OCI-LY1 (cell line): ENCODE measurements around the gene CLTB.

ENCODE experiments used
- H2AFZ ChIP-seq: fragments of 200-600 bp; sonication (generic), shearing (Covaris generic); 2 replicates; pipeline ENCODE4 v1.6.0; 2014; ENCODE audit warnings: antibody characterized with exemption, mild to moderate bottlenecking, low read length
- H3F3A ChIP-seq: fragments of 200-600 bp; sonication (generic), shearing (Covaris generic); 2 replicates; pipeline ENCODE4 v1.6.0; 2014; ENCODE audit warnings: mild to moderate bottlenecking, antibody characterized with exemption, low read length, moderate library complexity; ENCODE audit not compliant: insufficient read depth
- H3K27ac ChIP-seq: fragments of 200-600 bp; sonication (generic); 2 replicates; pipeline ENCODE4 v1.5.1; 2014; ENCODE audit warnings: low read length, mixed run types, mild to moderate bottlenecking, low read depth; ENCODE audit not compliant: poor library complexity, severe bottlenecking
- H3K27me3 ChIP-seq: fragments of 200-600 bp; sonication (generic); 2 replicates; pipeline ENCODE4 v1.6.0; 2014; ENCODE audit warnings: antibody characterized with exemption, mild to moderate bottlenecking, low read length, moderate library complexity; ENCODE audit not compliant: insufficient read depth
- H3K36me3 ChIP-seq: fragments of 200-600 bp; sonication (generic); 2 replicates; pipeline ENCODE4 v1.6.1; 2014; ENCODE audit warnings: mild to moderate bottlenecking, antibody characterized with exemption, low read length, moderate library complexity, mixed read lengths; ENCODE audit not compliant: insufficient read depth
- H3K4me1 ChIP-seq: fragments of 200-600 bp; sonication (generic); 2 replicates; pipeline ENCODE4 v1.5.1; 2014; ENCODE audit warnings: mild to moderate bottlenecking, low read length, moderate library complexity; ENCODE audit not compliant: insufficient read depth, severe bottlenecking
- H3K4me2 ChIP-seq: fragments of 200-600 bp; sonication (generic), shearing (Covaris generic); 2 replicates; pipeline ENCODE4 v1.6.1; 2014; ENCODE audit warnings: low read length
- H3K4me3 ChIP-seq: fragments of 200-600 bp; sonication (generic); 2 replicates; pipeline ENCODE4 v1.5.1; 2014; ENCODE audit warnings: low read length, low read depth, mild to moderate bottlenecking, mixed read lengths; ENCODE audit not compliant: poor library complexity, severe bottlenecking
- H3K79me2 ChIP-seq: fragments of 200-600 bp; shearing (Covaris generic); 2 replicates; pipeline ENCODE4 v1.6.1; 2016; ENCODE audit warnings: mixed run types, low read length, mixed read lengths; ENCODE audit not compliant: insufficient read depth
- H3K9ac ChIP-seq: fragments of 200-600 bp; sonication (generic), shearing (Covaris generic); 2 replicates; pipeline ENCODE4 v1.6.1; 2014; ENCODE audit warnings: mild to moderate bottlenecking, low read length, mixed read lengths
- H3K9me2 ChIP-seq: fragments of 200-600 bp; sonication (generic), shearing (Covaris generic); 2 replicates; pipeline ENCODE4 v1.6.1; 2014; ENCODE audit warnings: low read depth, mild to moderate bottlenecking, low read length, mixed read lengths
- H3K9me3 ChIP-seq: fragments of 200-600 bp; shearing (Covaris generic); 2 replicates; pipeline ENCODE4 v1.6.1; 2014; ENCODE audit warnings: low read length, mixed read lengths
- H4K20me1 ChIP-seq: fragments of 200-600 bp; sonication (generic), shearing (Covaris generic); 2 replicates; pipeline ENCODE4 v1.6.0; 2016; ENCODE audit warnings: mild to moderate bottlenecking, low read length; ENCODE audit not compliant: insufficient read depth
- CTCF ChIP-seq: fragments of 200-600 bp; sonication (generic), shearing (Covaris generic); IDR thresholded peaks from 2 replicates; pipeline ENCODE4 v1.5.1; 2017; ENCODE audit warnings: mild to moderate bottlenecking, antibody characterized with exemption, low read length, moderate library complexity, mixed read lengths
- EZH2 ChIP-seq: fragments of 200-600 bp; sonication (generic), shearing (Covaris generic); IDR thresholded peaks from 2 replicates; pipeline ENCODE4 v1.8.0; 2017; ENCODE audit warnings: borderline replicate concordance, mixed run types, mild to moderate bottlenecking, antibody characterized with exemption, low read length, moderate library complexity, mixed read lengths

Gene CLTB

GRCh38 chr5:176414704-176415103 lies 1.6 kb downstream of the CLTB start:
- H3K79me2 ChIP-seq: 0 out of 2 replicates have a peak, but pooled peaks cover 5% of the 10 kb centered on the region
- no peaks in the 10 kb centered on the region for H3K9me2 ChIP-seq
- H3K4me1 ChIP-seq: peaks cover 21% of the 10 kb centered on the region
- H3K9ac ChIP-seq: peak overlapping the region; percentile 93; the same call in 1 of the 2 replicates
- H3K4me3 ChIP-seq: peak overlapping the region; percentile 90
- TF ChIP-seq CTCF: no peak
- TF ChIP-seq EZH2: no peak
- H3K36me3 ChIP-seq: peaks cover 4% of the 10 kb centered on the region; the same call in 1 of the 2 replicates
- no peaks in the 10 kb centered on the region for H3K9me3 ChIP-seq
- peak overlapping the region; percentile 80 for H3K4me2 ChIP-seq
- no peaks in the 10 kb centered on the region for H3K27me3 ChIP-seq
- no peaks in the 10 kb centered on the region for H3F3A ChIP-seq
- H4K20me1 ChIP-seq: no peaks in the 10 kb centered on the region
- H3K27ac ChIP-seq: no peak overlapping the region
- no peak overlapping the region for H2AFZ ChIP-seq

GRCh38 chr5:176413709-176414191 lies 2.6 kb downstream of the CLTB start:
- H3K36me3 ChIP-seq: peaks cover 7% of the 10 kb centered on the region; the same call in 1 of the 2 replicates
- TF ChIP-seq CTCF (no peak), EZH2 (no peak)
- H2AFZ ChIP-seq: no peak overlapping the region
- H3K4me1 ChIP-seq: peaks cover 21% of the 10 kb centered on the region
- H3K9ac ChIP-seq: no peak overlapping the region
- no peaks in the 10 kb centered on the region for H3F3A ChIP-seq
- H3K9me3 ChIP-seq: no peaks in the 10 kb centered on the region
- H3K4me3 ChIP-seq: no peak overlapping the region
- H3K27me3 ChIP-seq: no peaks in the 10 kb centered on the region
- no peak overlapping the region for H3K27ac ChIP-seq
- H3K9me2 ChIP-seq: no peaks in the 10 kb centered on the region
- H4K20me1 ChIP-seq: no peaks in the 10 kb centered on the region
- no peak overlapping the region; the same call in 1 of the 2 replicates for H3K4me2 ChIP-seq
- 0 out of 2 replicates have a peak, but pooled peaks cover 5% of the 10 kb centered on the region for H3K79me2 ChIP-seq

GRCh38 chr5:176413255-176413565 lies 3.1 kb downstream of the CLTB start:
- H3F3A ChIP-seq: no peaks in the 10 kb centered on the region

More at GRCh38 chr5:176413255-176413565, 3.1 kb downstream of the CLTB start:
- Histone ChIP-seq H3K9ac (no peak overlapping the region), H3K9me2 (no peaks in the 10 kb centered on the region), H3K4me2 (no peak overlapping the region), H4K20me1 (no peaks in the 10 kb centered on the region), H3K4me1 (peaks cover 21% of the 10 kb centered on the region), H3K27ac (no peak overlapping the region), H3K27me3 (no peaks in the 10 kb centered on the region), H3K36me3 (peaks cover 7% of the 10 kb centered on the region; the same call in 1 of the 2 replicates), H3K79me2 (0 out of 2 replicates have a peak, but pooled peaks cover 5% of the 10 kb centered on the region), H3K4me3 (no peak overlapping the region), H3K9me3 (no peaks in the 10 kb centered on the region), H2AFZ (no peak overlapping the region)
- TF ChIP-seq EZH2: no peak
- TF ChIP-seq CTCF: no peak
